B cell (primary cell): ENCODE data around the gene EIF2B2.

Experiments
- CTCF ChIP-seq: fragments of 200-600 bp; IDR thresholded peaks from one replicate; pipeline ENCODE4 v1.8.0; 2022; ENCODE audit warnings: antibody characterized with exemption, mild to moderate bottlenecking
- EZH2 ChIP-seq: IDR thresholded peaks from 2 replicates; pipeline ENCODE4 v1.6.1; 2012; ENCODE audit warnings: borderline replicate concordance, low read depth, mild to moderate bottlenecking, moderate library complexity, low read length; ENCODE audit not compliant: insufficient read depth, poor library complexity, severe bottlenecking

GRCh38 chr14:75054421-75054820 is 51.7 kb downstream of the EIF2B2 start:
- TF ChIP-seq CTCF (no peak), EZH2 (no peak)
